DMS79 (cell line): ENCODE results near the gene YWHAH.
A peak's percentile ranks its signal among the peaks of the same experiment; 100 is the strongest.

Source experiments
- DNase-seq: peaks from one replicate; lab custom pipeline; 2025; lab: John Stamatoyannopoulos, UW

YWHAH gene

GRCh38 chr22:31950226-31950625, 5.9 kb downstream of the YWHAH start:
- no peak for DNase-seq

- DNase-seq = no peak
Observed at GRCh38 chr22:31951194-31952093, 7.1 kb downstream of the YWHAH start.

- no peak for DNase-seq
Observed at GRCh38 chr22:31952094-31952401, 7.7 kb downstream of the YWHAH start.

GRCh38 chr22:31952472-31952871, 8.1 kb downstream of the YWHAH start:
- no peak for DNase-seq

DNA sequence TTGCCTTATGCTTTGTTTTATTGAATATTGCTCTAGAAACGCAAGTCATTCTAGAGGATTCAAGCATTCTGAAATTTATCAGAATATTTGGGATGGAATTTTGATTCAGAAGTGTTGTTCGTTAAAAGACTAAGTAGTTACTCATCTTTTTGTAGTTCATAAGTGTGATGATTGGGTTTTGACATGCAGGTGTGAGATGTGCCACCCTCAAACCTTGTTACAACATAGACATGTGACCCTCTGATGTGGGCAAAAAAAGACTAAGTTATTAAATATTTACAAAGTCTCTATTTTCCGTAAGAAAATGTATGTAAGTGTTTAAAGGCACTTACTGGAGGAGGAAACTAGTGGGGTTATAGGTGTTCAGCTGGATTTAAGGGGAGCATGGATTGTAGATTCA, 8.9 kb downstream of the YWHAH start:
- DNase-seq = no peak

DNA sequence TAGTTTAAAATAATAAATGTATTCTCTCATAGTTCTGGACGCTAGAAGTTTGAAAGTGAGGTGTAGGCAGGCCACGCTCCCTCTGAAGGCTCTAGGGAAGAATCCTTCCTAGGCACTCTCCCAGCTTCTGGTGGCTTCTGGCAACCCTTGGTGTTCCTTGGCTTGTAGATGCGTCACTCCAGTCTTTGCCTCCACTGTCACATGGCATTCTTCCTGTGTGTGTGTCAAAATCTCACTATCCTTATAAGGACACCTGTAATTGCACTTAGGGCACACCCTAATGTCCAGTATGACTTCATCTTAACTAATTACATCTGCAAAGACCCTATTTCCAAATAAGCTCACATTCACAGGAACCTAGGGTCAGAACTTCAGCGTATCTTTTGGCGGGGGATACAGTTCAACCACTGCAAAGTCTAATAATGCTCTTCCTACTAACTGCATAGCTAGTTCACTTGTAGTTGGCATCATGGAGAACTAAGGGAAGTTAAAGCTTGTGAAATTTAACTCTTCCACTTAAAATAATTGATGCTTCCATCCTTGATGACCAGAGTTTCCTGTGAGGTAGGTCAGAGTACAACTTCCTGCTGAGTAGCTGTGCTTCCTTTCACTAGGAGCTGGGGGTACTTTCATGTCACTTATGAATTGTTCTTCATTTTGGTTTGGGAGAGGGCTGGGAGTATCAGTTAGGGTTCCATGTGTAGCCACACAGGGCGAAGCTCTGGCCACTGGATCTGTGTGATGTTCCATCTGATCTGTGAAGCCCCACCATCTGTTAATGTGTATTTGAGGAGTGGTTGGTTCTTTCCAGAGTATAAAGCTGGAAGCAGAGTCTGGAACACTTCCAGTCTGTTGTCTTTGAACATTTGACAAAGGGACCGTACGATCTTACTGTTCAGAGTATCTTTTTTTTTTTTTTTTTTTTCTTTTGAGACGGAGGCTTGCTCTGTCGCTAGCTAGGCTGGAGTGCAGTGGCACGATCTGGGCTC, 10.5 kb downstream of the YWHAH start:
- DNase-seq = no peak

DNA sequence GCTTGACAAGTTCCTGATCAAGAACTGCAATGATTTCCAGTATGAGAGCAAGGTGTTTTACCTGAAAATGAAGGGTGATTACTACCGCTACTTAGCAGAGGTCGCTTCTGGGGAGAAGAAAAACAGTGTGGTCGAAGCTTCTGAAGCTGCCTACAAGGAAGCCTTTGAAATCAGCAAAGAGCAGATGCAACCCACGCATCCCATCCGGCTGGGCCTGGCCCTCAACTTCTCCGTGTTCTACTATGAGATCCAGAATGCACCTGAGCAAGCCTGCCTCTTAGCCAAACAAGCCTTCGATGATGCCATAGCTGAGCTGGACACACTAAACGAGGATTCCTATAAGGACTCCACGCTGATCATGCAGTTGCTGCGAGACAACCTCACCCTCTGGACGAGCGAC, 12.0 kb downstream of the YWHAH start:
- no peak for DNase-seq

DNA sequence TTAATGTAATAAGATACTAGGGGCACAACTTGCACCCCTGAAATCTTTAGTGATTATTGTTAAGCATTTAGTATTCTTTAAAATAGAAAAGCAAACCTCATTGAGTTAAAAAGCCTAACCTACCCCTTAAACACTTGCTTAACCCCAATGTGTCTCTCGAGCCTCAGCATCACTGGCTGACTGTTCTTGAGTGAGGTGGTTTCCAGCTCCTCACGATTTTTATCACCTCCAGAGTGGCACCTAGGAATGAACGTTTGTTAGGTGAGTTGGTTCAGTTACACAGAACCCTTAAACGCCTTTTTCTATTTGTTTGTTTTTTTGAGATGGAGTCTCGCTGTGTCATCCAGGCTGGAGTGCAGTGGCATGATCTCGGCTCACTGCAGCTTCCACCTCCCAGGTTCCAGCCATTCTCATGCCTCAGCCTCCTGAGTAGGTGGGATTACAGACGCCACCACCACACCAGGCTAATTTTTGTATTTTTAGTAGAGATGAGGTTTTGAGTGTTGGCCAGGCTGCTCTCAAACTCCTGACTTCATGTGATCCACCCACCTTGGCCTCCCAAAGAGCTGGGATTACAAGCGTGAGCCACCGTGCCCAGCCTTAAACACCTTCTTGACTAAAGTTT, 13.7 kb downstream of the YWHAH start:
- DNase-seq = no peak

DNA sequence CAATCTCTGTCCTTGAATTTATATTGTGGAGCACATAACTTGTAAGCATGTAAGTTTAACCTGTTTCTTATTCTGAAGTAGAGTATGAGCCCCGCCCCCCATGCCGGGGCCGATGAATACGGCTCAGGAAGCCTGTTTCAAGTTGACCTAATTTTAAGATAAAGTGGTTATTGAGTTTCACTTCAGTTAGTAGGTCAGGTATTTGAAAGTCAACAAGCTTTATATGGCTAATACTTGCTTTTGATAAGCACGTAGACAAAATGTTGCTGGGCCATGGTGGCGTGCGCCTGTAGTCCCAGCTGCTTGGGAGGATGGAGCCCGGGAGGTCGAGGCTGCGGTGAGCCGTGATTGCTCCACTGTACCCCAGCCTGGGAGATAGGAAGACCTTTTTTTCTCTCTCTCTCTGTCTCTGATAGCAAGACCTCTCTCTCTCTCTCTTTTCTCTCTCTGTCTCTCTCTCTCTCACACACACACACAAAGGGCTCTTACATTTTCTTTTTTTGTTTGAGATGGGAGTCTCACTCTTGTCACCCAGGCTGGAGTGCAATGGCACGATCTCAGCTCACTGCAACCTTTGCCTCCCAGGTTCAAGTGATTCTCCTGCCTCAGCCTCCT, 14.4 kb downstream of the YWHAH start:
- DNase-seq = no peak

DNA sequence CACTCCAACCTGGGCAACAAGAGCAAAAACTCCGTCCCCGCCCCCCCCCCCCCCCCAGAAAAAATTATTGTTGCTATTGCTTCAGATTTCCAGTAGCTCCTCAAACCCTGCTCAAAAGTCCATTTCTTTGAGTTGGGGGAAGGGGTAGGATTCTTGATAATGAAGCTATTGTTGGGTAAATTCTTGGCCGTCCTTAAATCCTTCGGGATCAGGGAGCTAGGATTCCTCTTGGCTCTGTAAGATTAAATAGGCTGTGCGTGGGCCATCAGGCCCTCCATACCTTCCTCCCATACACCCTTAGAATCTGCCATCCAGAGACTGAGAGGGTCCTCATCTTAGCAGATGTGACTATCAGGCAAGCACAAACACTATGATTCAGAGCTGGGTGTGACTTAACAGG, 16.4 kb downstream of the YWHAH start:
- no peak for DNase-seq

- DNase-seq = no peak
Observed at GRCh38 chr22:31962387-31963125, 18.2 kb downstream of the YWHAH start.

DNA sequence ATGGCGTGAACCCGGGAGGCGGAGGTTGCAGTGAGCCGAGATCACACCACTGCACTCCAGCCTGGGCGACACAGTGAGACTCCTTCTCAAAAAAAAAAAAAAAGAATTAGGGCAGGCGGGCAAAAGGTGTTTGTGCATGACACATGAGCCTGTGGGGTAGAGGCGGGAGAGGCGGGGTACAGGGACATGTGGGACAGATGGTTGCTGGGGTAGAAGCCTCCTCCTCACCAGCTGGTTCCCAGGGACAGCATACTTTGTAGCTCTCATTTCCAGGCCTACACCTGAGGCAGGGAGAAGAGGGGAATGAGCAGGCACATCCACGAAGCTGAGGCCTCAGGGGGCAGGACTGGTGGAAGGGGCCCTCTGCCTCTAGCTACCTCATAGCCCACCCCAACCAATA, 23.7 kb downstream of the YWHAH start:
- no peak for DNase-seq

GRCh38 chr22:31969789-31970489, 25.6 kb downstream of the YWHAH start:
- DNase-seq = peak; percentile 55

DNA sequence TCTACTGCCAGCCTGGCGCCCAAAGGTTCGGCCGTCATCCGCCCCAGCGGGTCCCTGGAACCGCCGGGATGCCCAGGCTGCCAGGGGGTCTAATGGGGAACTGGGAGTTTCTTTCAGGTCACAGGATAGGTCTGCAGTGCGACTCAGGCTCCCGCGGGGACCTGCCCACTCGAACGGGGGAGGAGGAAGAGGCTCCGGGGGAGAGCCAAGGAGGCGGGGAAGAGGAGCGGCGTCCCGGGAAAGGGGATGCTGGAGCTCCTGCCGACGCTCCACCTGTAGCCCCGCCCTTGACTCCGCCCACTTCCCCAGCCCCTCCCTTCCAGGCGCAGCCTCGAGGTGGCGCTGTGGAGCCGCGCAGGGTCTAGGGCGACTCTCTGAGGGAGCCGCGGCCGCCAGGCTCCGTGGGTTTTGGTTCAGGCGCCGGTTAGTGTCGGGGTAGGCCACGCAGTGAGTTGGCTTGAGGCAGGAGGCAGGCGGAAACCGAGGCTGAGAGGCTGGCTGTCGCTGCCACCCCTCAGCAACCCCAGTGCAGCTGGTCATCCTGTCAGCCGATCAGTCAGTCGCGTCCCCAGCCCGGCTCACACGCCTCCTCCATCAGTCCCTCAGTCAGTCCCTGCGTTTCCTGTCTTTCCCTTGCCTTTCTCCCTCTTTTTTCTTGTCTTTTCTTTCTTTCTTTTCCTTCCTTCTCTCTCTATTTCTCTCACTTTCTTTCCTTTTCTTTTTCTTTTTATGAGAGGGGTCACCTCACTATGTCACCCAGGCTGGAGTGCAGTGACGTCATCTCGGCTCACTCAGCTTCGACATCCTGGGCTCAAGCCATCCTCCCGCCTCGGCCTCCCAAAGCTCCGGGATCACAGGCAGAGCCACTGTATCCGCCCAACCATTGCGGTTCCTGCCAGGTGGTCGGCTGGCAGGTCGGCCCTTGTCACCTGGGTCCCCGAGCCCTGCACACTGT, 26.4 kb downstream of the YWHAH start:
- peak; percentile 23 for DNase-seq

DNA sequence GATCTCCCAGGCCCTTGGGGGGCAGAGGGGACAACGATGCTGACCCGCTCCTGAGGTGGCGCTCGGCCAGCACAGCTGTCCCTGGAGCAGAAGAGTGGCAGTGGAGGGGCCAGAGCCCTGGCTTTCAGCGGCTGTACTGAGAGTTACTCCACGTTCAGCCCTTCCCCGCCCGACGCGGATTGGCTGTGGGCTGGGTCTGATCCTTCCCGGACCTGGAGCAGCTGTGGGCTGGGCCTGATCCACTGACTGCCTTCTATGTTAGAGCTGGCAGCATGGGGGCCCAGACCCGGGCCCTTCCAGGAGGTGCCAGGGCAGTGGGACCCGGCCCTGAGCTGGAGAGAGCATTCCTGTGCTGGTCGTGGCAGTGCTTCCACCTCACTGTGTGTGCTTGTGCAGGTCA, 27.8 kb downstream of the YWHAH start:
- no peak for DNase-seq

DNA sequence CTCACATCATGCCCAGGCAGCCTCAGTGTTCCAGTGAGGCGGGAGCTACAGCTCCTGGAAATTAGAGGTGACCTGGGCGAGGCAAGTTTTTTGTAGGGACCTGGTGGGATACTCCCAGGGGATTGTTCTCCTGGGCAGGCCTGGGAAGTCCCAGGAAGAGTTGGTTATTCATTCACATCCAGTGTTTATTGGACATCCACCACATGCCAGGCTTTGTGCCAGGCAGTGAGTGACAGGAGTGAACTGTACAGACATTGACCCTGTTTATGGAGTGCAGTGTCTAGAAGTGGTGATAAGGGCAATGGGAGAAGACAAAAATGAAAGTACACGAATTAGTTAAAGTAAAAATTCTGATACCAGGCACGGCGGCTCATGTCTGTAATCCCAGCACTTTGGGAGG, 29.4 kb downstream of the YWHAH start:
- DNase-seq = no peak

GRCh38 chr22:31977141-31977841, 33.0 kb downstream of the YWHAH start:
- peak; percentile 2 for DNase-seq

- no peak for DNase-seq
Observed at GRCh38 chr22:31977939-31978338, 33.6 kb downstream of the YWHAH start.

- DNase-seq = no peak
Observed at GRCh38 chr22:31980628-31981027, 36.3 kb downstream of the YWHAH start.
